A673 (cell line): ENCODE data around the gene CTIF.

Experiments used
- CTCF ChIP-seq: fragments of 300-800, 200-600 bp; sonication (generic); conservative IDR thresholded peaks from 2 replicates; pipeline ENCODE4 v1.5.1; 2017; ENCODE audit warnings: low read depth, mild to moderate bottlenecking, antibody characterized with exemption, low read length, moderate library complexity, mixed read lengths
- EZH2 ChIP-seq: fragments of 200-600 bp; sonication (generic); IDR thresholded peaks from 2 replicates; pipeline ENCODE4 v1.6.1; 2017; ENCODE audit warnings: borderline replicate concordance, low read depth, mild to moderate bottlenecking, mixed read lengths, antibody characterized with exemption, low read length; ENCODE audit not compliant: poor library complexity, severe bottlenecking

- TF ChIP-seq CTCF (no peak), EZH2 (no peak)
Measured at GRCh38 chr18:48658721-48659120, 119.9 kb downstream of the CTIF start.
